ENCODE results near the gene PEX5L.

GRCh38 chr3:180063783-180064182, 27.0 kb upstream of the PEX5L start:
- no peak for TF ChIP-seq CTCF (IDR thresholded peaks at IDR 0.05)
- TF ChIP-seq KAT7 (CRISPR knock-in tag; IDR thresholded peaks at IDR 0.05; ENCODE audit: borderline replicate concordance), result no peak
- no peak for TF ChIP-seq MAX (CRISPR knock-in tag; IDR thresholded peaks at IDR 0.05)
- no peak for TF ChIP-seq SMAD3 (CRISPR knock-in tag; IDR thresholded peaks at IDR 0.05; ENCODE audit: borderline replicate concordance)
- no peak for TF ChIP-seq ESRRA (CRISPR knock-in tag; IDR thresholded peaks at IDR 0.05; ENCODE audit: borderline replicate concordance)
- TF ChIP-seq, protein P1, sequence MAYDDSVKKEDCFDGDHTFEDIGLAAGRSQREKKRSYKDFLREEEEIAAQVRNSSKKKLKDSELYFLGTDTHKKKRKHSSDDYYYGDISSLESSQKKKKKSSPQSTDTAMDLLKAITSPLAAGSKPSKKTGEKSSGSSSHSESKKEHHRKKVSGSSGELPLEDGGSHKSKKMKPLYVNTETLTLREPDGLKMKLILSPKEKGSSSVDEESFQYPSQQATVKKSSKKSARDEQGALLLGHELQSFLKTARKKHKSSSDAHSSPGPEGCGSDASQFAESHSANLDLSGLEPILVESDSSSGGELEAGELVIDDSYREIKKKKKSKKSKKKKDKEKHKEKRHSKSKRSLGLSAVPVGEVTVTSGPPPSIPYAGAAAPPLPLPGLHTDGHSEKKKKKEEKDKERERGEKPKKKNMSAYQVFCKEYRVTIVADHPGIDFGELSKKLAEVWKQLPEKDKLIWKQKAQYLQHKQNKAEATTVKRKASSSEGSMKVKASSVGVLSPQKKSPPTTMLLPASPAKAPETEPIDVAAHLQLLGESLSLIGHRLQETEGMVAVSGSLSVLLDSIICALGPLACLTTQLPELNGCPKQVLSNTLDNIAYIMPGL (CRISPR knock-in tag; IDR thresholded peaks at IDR 0.05), result no peak

Data from WTC11 (cell line).